ENCODE measurements around the gene PAK5.

PAK5 gene

DNA sequence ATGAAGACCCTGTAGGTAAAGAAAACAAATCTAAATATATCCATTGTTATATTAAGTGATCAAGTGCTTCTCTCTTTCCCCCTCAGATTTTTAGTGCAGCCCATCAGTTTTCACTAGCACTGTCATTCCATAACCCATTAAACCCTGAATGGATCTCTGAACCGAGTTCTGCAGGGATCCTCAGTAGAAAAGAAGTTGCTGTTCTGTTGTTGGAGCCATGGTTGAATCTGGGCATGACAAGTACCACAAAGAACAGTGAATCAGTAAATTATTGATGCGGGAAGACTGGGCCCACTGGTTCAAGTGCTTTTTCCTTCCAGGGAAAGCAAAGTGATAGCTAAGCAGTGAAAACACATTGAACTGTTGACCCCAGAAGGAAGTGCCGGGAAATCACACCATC is 264.1 kb downstream of the PAK5 start:
- TF ChIP-seq, protein P1, sequence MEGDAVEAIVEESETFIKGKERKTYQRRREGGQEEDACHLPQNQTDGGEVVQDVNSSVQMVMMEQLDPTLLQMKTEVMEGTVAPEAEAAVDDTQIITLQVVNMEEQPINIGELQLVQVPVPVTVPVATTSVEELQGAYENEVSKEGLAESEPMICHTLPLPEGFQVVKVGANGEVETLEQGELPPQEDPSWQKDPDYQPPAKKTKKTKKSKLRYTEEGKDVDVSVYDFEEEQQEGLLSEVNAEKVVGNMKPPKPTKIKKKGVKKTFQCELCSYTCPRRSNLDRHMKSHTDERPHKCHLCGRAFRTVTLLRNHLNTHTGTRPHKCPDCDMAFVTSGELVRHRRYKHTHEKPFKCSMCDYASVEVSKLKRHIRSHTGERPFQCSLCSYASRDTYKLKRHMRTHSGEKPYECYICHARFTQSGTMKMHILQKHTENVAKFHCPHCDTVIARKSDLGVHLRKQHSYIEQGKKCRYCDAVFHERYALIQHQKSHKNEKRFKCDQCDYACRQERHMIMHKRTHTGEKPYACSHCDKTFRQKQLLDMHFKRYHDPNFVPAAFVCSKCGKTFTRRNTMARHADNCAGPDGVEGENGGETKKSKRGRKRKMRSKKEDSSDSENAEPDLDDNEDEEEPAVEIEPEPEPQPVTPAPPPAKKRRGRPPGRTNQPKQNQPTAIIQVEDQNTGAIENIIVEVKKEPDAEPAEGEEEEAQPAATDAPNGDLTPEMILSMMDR (IDR thresholded peaks at IDR 0.05), result no peak

DNA sequence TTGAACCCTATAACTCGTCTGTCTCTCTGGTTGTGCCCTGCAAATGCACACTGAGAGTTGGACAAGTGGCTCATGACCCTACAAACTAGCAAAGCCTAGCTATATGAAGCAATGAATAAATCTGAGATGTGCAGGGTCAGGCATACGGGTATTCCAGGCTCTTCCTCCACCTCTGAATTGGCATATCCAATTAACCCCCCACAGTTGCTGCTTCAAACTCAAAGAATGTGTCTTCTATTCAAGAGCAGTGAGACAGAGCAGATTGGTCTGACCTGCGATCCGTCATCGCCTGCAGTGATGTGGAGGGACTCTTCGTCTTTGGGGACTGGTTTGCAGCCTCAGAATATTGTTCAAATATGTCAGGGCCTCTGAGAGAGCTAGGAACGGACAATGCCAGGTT is 264.7 kb downstream of the PAK5 start:
- TF ChIP-seq, protein P1 (IDR thresholded peaks at IDR 0.05), result no peak

DNA sequence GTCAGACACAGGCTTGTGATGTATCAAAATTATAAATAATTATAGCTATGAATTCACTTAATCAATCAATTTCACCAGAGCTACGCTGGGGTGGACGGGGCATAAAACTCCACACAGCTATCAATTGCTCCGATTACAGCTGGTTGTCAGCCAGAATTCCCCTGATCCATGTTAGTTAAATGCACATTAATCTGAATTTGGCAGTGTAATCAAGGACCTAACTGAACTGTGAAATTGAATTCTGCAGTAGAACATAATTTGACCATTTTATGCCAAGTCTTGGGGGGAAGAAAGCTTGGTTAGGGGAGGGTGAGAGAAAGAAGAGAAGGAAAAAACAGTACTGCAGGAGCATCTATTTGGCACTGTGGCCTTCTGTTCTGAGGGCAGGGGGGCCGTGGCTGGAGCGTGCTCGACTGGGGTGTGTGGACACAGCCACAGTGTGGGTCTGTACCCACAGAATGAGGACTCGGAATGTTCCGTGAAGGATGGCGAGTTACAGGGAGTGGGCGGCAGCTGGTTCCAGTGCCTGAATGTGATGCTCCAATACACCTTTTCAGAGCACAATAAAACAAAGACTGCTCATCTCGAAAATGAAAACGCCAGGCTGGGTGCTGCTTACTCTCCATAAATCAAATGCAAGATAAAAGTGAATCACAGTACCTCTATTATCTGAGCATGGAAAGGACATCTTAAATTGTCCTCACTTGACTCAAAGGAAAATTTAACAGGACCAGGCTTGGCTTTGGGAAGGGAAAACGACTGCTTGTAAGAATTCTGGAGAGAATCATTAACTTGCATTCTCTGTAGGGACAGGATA is 265.3 kb downstream of the PAK5 start:
- TF ChIP-seq, protein P1 (IDR thresholded peaks at IDR 0.05), result no peak

DNA sequence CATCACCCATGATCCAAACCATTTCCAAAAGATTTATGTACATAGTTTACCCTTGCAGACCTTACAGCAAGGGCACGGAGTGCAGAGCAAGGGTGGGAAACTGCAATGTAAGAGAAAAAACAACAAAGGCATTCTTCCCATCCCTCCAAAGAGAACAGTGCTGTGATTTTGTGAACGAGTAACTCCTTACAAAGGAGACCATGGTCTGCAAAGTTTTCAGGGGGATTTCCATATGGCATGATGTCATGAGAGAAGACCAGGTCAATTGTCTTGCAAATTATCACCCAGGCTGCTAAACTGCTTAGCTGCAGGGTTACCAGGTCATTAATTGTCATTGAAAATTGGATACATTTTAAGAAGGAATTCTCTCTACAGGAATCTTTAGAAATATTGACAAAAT is 266.2 kb downstream of the PAK5 start:
- TF ChIP-seq, protein P1 (IDR thresholded peaks at IDR 0.05), result no peak

DNA sequence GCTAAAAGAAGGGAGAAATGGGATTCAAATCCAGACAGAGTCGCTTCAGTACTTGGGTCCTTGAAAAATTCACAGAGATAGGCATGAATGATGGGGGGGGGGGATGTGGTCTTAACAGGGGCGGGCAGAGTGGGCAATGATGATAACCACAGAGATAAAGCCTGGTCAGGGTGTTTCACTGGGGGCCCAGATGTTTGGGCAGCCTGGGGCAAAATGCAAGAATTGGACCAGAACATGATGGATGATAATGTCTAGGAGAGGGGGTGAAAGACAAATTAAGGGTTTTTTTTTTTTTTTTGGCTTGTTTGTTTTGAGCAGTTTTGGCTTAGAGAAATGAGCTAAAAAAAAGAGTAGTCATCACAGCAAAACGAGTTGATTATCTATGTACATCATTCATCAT is 267.1 kb downstream of the PAK5 start:
- TF ChIP-seq, protein P1 (IDR thresholded peaks at IDR 0.05), result no peak

DNA sequence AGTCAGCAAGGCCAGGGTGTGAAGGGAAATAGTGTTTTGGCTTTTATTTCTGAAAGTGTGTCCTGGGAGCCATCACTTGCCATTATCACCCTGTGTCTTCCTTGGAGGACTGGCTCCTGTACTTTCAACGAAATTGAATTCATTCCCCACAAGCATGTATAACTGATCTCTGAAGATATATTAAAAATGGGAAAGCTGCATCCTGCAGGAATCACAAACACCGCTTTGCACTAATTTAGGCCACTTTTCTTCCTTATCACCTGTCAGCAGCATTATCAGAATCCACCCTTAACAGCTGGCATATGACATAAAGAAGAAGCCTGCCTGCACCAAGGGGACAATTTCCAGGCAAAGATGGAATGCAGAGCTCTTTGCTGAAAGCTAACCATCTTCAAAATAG is 268.3 kb downstream of the PAK5 start:
- TF ChIP-seq, protein P1 (IDR thresholded peaks at IDR 0.05), result no peak

DNA sequence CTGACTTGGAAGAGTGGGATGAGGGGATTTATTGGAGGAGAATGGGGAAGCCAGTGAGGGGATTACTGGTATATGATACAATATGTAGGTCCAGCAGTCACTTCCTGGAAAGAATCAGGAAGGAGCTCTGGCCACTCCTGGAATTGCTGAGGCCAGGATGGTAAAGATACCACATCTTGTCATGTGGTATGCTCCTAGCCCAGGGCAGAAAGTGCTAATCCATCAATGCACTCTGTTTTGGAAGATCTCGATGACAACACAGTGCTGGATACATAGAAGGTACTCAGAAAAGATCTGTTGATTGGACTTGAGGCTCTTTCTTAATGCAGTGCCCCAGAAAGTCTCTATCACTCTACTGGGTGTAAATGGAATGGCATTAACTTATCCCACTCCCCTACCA is 271.9 kb downstream of the PAK5 start:
- TF ChIP-seq, protein P1 (IDR thresholded peaks at IDR 0.05), result no peak

Measured in LNCAP (cell line).